Astrocyte of the hippocampus (primary cell): ENCODE data around the gene TTLL5.

Experiments
- DNase-seq: peaks from one replicate; pipeline ENCODE4 v3.0.0; 2011; ENCODE audit warnings: low read depth, low spot score

TTLL5 gene

GRCh38 chr14:75961662-75962061 is 300.6 kb downstream of the TTLL5 start:
- no peak for DNase-seq

GRCh38 chr14:75967866-75968265 is 306.8 kb downstream of the TTLL5 start:
- no peak for DNase-seq

DNA sequence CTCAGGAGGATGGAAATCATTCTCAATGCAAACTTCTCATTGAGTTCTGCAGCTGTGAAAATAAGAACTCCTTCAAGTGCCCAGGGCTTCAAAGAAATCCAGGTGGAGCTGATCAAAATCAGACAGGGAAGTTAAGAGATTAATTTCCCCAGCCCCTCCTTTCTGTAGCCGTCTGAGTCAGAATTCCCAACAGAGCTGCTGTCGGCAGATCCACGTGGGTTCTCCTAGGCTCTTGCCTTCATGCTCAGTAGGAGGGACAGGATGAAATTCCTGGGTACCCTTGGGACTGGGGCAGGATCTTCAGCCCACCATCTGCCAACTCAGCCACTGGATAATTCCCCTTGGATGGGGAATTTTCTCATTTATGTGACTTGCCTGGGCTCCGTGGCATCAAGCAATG is 307.4 kb downstream of the TTLL5 start:
- no peak for DNase-seq

GRCh38 chr14:75969126-75969525 is 308.1 kb downstream of the TTLL5 start:
- no peak for DNase-seq

- no peak for DNase-seq
These were observed 308.8 kb downstream of the TTLL5 start for GRCh38 chr14:75969891-75970290.

DNA sequence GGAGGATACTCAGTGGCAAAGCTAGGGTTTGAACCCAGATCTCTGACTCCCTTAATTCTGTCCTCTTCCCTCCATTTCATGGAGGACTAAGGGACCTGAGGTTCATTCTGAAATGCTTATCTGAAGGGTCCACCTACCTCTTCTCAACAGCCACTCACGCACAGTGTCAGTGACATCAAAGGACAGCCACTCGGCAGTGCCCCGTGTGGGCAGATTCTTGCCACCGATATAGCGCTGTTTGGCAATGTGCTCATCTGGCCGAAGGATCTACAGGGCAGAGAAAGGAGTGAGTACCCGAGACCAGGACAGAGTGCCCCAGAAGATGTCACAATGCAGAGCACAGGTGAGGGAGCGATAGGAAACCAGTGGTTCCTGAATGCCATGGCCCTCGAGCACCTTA is 309.9 kb downstream of the TTLL5 start:
- DNase-seq: no peak

- DNase-seq: no peak
These were observed 310.5 kb downstream of the TTLL5 start for GRCh38 chr14:75971509-75971908.

GRCh38 chr14:75972801-75973421 is 311.9 kb downstream of the TTLL5 start:
- no peak for DNase-seq

DNA sequence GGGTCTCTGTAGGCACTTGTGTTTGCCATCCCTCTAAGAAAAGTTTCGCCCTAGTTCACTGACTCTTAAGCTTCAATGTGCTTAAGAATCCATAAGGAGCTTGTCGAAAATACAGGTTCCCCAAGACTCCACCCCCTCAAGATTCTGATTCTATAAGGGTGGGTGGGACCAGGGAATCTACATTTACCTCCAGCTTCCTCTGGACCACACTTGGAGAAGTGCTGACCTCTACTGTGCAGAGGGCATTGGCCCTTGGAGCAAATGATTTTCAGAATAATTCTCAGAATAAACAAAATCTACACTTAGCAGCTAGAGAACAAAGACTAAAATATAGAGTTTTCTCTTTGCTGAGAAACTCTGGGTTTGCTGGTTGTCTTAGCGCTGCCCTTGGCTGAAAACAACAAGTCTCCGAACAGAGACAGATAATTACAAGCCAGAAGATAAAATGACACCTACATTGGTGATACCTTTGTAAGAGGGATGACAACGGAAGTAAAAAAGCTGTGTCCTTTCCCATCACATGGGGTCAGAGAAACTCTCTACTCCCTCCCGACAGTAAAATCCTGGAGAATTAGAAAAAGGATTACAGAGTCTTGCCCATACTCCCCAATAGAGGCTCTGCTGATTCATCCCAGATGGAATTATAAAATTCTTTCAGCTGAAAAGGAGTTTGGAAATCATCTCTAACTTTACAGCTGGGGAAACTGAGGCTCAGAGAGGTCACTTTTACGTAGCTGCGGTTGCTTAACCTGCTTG is 316.0 kb downstream of the TTLL5 start:
- no peak for DNase-seq

DNA sequence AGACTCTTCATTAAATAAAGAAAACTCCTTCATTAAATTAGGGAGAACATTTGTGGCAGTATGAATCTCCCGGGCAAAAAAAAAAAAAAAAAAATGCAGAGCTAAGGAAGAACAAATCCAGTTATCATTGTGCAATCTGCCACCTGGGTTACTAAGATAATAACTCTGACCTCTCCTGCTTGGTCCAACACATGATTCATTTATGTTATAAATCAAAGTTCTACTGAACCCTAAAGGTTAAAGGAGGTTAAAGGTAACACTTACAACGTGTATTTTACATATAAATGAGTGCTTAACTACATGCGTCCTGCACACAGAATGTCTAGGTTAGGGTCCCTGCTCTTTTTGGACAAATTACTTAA is 316.5 kb downstream of the TTLL5 start:
- DNase-seq: no peak

GRCh38 chr14:75978249-75978731 is 317.2 kb downstream of the TTLL5 start:
- DNase-seq: no peak

GRCh38 chr14:75979071-75979571 is 318.1 kb downstream of the TTLL5 start:
- DNase-seq: peak; percentile 73

GRCh38 chr14:75979648-75980565 is 318.9 kb downstream of the TTLL5 start:
- peak; percentile 18 for DNase-seq

DNA sequence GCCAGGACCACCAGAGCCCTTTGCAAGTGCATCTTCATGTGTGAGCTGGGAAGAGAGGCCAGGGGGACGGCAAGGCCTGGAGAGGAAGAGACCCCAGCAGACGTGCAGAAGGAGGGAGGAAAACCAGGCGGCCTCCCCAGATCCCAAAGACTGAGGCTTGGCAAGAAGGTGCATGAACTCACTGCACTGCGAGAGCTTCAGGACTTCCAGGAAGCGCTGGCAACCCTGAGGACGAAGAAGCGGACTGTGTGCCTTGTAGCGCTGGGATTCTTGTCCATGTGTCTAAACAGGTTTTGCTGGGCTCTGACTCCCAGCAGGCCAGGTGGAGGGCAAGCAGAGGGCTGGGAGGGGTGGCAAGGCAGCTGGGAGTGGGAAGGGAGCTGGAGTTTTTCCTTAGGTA is 319.8 kb downstream of the TTLL5 start:
- DNase-seq: peak; percentile 26

DNA sequence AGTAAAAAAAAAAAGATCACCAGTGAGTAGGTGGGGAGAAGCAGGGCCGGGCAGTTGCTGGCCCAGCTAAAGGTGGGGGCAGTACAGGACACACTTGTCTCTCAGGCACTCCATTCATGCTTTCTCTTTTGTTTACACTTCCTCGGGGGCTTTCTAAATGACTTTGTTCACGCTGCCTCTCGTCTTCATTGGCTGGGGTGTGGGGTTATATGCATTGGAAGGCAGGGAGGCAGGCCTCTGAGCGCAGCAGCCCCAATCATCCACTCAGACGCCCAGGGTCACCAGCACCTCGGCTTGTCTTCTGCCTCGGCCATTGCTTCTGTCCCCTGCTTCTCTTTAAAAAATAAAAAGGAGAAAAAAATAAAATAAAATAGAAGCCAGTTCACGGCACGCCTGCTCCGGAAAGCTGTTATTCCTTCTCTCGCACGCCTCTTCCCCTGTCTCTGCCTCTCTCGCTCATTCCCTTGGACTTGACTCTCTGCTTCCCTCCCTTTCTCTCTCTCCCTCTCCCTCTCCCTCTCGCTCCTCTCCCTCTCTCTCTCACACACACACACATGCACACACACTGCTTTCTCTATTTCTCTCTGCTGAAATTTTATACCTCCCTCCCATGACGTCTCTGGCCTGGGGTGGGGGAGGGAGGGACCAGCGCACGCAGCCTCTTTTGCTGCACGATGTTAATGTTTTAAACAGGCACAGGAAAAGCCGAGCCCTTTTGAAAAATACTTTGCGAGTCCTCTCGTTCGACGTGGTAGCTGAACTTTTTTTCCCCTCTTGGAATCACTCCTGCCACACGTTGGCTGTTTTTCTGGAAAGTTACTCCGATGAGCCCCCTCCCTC is 320.6 kb downstream of the TTLL5 start, which contains the start of gene TGFB3:
TSS of gene TGFB3 (minus strand) at position 570 of the 840 bp plus-strand sequence. CDS start 1,102 bp downstream, outside the sequence.
- DNase-seq: peak; percentile 95

DNA sequence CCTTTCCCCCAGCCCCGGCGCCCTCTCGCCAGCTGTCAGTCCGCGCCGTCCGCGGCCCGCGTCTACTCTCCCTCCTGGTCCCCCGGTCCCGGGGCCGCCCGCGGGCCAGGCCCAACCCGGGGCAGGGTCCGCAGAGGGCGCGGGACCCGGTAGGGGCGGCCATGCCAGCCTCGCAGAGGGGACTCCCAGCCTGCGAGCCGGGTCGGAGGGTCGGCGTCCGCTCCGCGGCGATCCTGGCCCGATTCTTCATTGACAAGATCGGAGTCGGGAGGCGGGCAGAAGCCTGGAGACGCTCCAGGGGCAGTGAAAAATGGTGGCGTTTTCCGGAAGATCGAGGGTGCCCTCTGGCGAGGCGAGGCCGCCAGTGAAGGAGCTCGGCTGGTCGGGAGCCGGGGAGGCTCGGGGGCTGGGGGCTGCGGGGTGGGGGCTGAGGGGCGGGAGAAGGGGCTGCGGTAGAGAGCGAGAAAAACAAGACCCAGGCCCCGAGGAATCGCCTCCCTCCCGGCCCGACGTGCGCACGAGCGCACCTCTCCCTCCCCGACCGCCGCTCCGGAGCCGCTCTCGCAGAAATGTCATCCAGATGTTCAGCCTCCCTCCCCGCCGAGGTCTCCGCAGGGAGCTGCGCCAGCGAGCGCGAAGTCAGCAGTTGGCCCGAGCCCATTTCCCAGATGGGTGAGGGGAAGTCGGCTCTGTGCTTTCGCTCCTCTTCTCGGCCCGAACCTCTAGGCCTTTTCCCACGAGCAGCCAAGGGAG is 321.4 kb downstream of the TTLL5 start:
- peak; percentile 94 for DNase-seq

- DNase-seq: no peak
These were observed 321.9 kb downstream of the TTLL5 start for GRCh38 chr14:75983019-75983358.

- no peak for DNase-seq
These were observed 323.6 kb downstream of the TTLL5 start for GRCh38 chr14:75984674-75985073.

GRCh38 chr14:75985618-75986438 is 324.8 kb downstream of the TTLL5 start, which contains the start of gene IFT43:
Gene IFT43 (plus strand): TSS chr14:75985763. CDS start chr14:75985787, 24 bp downstream.
- peak; percentile 92 for DNase-seq
